ENCODE data around the gene TH.

TH gene

DNA sequence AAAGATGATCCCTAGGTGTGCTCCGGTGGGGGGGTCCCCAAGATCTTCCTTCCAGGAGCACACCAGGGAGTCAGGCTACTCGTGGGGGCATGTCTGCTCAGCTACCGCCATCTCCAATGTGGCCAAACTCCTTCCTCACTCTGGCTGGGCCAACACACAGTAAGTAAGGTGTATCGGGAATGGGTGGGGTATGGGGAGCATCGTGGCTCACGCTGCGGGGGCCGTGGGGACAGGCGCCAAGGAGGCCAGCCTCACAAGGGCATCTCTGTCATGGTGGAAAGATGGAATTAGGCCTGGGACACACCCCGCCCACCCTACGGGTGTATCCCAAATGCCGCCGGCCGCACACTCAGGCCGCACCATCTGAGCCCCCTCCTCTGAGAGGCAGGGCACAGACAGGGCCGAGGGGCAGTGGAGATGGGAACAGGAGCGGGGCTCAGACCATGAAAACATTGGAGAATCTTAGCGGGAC is 40.7 kb downstream of the TH start:
- no peak for TF ChIP-seq NFRKB (IDR thresholded peaks at IDR 0.05)
- TF ChIP-seq TARDBP (IDR thresholded peaks at IDR 0.05): no peak
- TF ChIP-seq LEF1 (IDR thresholded peaks at IDR 0.05; ENCODE audit: borderline replicate concordance): no peak
- TF ChIP-seq FOXK2 (IDR thresholded peaks at IDR 0.05): no peak
- TF ChIP-seq SUZ12 (IDR thresholded peaks at IDR 0.05): no peak
- no peak for TF ChIP-seq ZNF384 (IDR thresholded peaks at IDR 0.05)
- TF ChIP-seq BHLHE40 (IDR thresholded peaks at IDR 0.05; ENCODE audit: borderline replicate concordance): no peak
- TF ChIP-seq HDGF (IDR thresholded peaks at IDR 0.05; ENCODE audit: borderline replicate concordance): no peak
- ChIA-PET POLR2A (no interaction called here), CTCF (no interaction called here)
- no peak for DNase-seq (ENCODE audit: extremely low spot score)

DNA sequence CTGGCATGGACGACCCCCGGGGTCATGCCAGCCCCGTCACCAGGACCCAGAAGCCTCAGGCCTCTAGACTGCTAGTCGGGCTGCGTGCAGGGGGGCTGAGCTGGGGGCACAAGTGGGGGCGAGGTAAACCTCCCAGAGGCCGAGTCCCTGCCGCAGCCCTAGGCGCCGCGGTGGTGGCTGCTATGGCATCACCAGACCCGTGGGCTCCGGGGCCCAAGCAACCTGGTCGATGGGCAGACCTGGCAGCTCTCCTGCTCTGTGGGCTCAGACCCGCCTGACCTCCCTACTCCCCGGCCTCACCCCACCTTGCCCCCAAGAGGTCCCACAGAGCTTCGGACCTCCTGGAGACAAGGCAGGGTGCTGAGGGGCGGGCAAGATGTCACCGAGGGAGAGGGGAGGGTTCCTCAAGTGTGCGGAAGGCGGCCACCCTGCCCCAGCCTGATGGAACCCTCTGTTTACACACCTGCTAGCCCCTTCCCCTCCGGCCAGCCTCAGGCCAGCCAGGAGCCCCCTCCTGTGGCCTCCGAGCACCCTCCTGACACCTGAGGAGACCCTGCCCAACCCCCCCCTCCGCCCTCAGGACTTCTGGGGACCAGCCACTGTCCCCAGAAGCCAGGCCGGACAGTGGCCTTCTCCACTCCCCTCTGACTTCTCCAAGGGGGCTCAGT is 41.8 kb downstream of the TH start:
- POLR2A ChIA-PET: no interaction called here
- CTCF ChIA-PET: no interaction called here
- no peak for DNase-seq (ENCODE audit: extremely low spot score)
- TF ChIP-seq TARDBP (IDR thresholded peaks at IDR 0.05) (no peak), FOXA1 (IDR thresholded peaks at IDR 0.05) (no peak), BHLHE40 (IDR thresholded peaks at IDR 0.05; ENCODE audit: borderline replicate concordance) (no peak), ARNT (IDR thresholded peaks at IDR 0.05) (no peak), ZNF384 (IDR thresholded peaks at IDR 0.05) (no peak), FOXK2 (IDR thresholded peaks at IDR 0.05) (no peak), L3MBTL2 (conservative IDR thresholded peaks at IDR 0.05) (no peak), SUZ12 (IDR thresholded peaks at IDR 0.05) (no peak), LEF1 (IDR thresholded peaks at IDR 0.05; ENCODE audit: borderline replicate concordance) (no peak), CTBP1 (IDR thresholded peaks at IDR 0.05; ENCODE audit: borderline replicate concordance) (no peak), ELF4 (IDR thresholded peaks at IDR 0.05) (no peak), PKNOX1 (IDR thresholded peaks at IDR 0.05) (no peak)

DNA sequence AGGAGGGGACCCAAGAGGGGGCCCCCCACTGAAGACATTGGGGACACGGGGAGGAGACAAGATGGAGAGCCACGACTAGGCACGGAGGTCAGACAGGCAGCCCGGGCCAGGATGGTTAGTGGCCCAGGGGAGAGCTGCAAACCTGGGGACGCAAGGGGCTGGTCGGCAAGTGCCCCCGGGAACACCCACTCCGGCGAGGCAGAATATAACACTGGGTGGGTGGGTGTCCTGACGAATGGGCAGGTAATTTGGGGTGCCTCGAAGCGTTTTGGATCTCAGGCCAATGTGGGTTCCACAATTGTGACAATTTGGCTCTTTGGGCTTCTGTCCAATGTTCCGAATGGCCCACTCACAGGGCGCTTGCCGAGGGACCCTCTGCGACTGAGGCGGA is 42.3 kb downstream of the TH start:
- TF ChIP-seq CTBP1 (IDR thresholded peaks at IDR 0.05; ENCODE audit: borderline replicate concordance) (no peak), ELF4 (IDR thresholded peaks at IDR 0.05) (no peak), HDGF (IDR thresholded peaks at IDR 0.05; ENCODE audit: borderline replicate concordance) (no peak), ZNF384 (IDR thresholded peaks at IDR 0.05) (no peak), L3MBTL2 (conservative IDR thresholded peaks at IDR 0.05) (no peak), ARNT (IDR thresholded peaks at IDR 0.05) (no peak), NFRKB (IDR thresholded peaks at IDR 0.05) (no peak), TARDBP (IDR thresholded peaks at IDR 0.05) (no peak), BHLHE40 (IDR thresholded peaks at IDR 0.05; ENCODE audit: borderline replicate concordance) (no peak), SUZ12 (IDR thresholded peaks at IDR 0.05) (no peak), LEF1 (IDR thresholded peaks at IDR 0.05; ENCODE audit: borderline replicate concordance) (no peak), FOXK2 (IDR thresholded peaks at IDR 0.05) (no peak), SP1 (IDR thresholded peaks at IDR 0.05) (no peak), FOXM1 (IDR thresholded peaks at IDR 0.05; ENCODE audit: borderline replicate concordance) (no peak), PKNOX1 (IDR thresholded peaks at IDR 0.05) (no peak), FOXA1 (IDR thresholded peaks at IDR 0.05) (no peak)
- no peak for DNase-seq (ENCODE audit: extremely low spot score)
- ChIA-PET CTCF (no interaction called here), POLR2A (no interaction called here)

GRCh38 chr11:2128511-2129307 is 42.9 kb downstream of the TH start:
- no peak for DNase-seq (ENCODE audit: extremely low spot score)
- ChIA-PET POLR2A (no interaction called here), CTCF (no interaction called here)
- TF ChIP-seq NFRKB (IDR thresholded peaks at IDR 0.05): no peak
- no peak for TF ChIP-seq TARDBP (IDR thresholded peaks at IDR 0.05)
- TF ChIP-seq SUZ12 (IDR thresholded peaks at IDR 0.05): no peak
- no peak for TF ChIP-seq SP1 (IDR thresholded peaks at IDR 0.05)
- no peak for TF ChIP-seq FOXA1 (IDR thresholded peaks at IDR 0.05)
- no peak for TF ChIP-seq PKNOX1 (IDR thresholded peaks at IDR 0.05)
- no peak for TF ChIP-seq ARNT (IDR thresholded peaks at IDR 0.05)
- TF ChIP-seq FOXK2 (IDR thresholded peaks at IDR 0.05): no peak
- no peak for TF ChIP-seq BHLHE40 (IDR thresholded peaks at IDR 0.05; ENCODE audit: borderline replicate concordance)
- TF ChIP-seq L3MBTL2 (conservative IDR thresholded peaks at IDR 0.05): no peak
- TF ChIP-seq ELF4 (IDR thresholded peaks at IDR 0.05): no peak
- TF ChIP-seq HDGF (IDR thresholded peaks at IDR 0.05; ENCODE audit: borderline replicate concordance): no peak
- TF ChIP-seq FOXM1 (IDR thresholded peaks at IDR 0.05; ENCODE audit: borderline replicate concordance): no peak
- TF ChIP-seq ZNF384 (IDR thresholded peaks at IDR 0.05): no peak
- no peak for TF ChIP-seq LEF1 (IDR thresholded peaks at IDR 0.05; ENCODE audit: borderline replicate concordance)

GRCh38 chr11:2128130-2128510 is 43.5 kb downstream of the TH start:
- no peak for TF ChIP-seq FOXA1 (IDR thresholded peaks at IDR 0.05)
- CTCF ChIA-PET: no interaction called here
- no peak for DNase-seq (ENCODE audit: extremely low spot score)
- POLR2A ChIA-PET: no interaction called here

DNA sequence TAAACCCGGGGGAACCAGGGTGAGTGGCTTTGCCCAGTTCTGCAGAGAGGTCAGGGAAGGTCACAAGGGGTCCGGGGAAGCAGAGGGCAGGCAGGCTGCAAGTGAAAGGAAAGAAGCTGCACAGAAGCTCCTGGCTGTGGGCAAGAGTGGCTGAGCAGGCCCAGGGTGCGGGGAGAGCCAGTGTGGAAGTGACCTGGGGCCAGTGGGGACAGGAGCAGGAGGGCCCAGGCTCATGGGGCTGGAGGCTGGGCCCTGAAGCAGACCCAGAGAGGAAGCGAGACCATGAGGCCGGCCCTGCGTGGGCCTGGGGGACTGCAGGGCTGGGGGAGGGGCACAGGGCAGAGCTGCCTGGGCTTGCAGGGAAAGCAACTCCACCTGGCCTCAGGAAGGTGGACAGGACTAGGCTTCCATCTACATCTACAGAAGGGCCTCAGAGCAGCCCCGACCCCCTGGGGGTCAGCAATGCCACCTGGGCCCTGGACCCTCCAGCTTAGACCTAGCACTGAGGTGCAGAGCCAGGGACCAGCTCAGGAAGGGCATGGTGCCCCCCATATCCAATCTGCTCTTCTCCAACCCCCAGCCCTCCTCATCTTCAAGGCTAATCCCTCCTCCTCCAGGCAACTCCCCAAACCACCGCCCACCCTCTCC is 44.0 kb downstream of the TH start:
- DNase-seq (ENCODE audit: extremely low spot score): no peak
- CTCF ChIA-PET: no interaction called here
- TF ChIP-seq SP1 (IDR thresholded peaks at IDR 0.05): no peak
- TF ChIP-seq SUZ12 (IDR thresholded peaks at IDR 0.05): no peak
- no peak for TF ChIP-seq BHLHE40 (IDR thresholded peaks at IDR 0.05; ENCODE audit: borderline replicate concordance)
- TF ChIP-seq LEF1 (IDR thresholded peaks at IDR 0.05; ENCODE audit: borderline replicate concordance): no peak
- TF ChIP-seq FOXM1 (IDR thresholded peaks at IDR 0.05; ENCODE audit: borderline replicate concordance): no peak
- TF ChIP-seq ARNT (IDR thresholded peaks at IDR 0.05): no peak
- TF ChIP-seq NFRKB (IDR thresholded peaks at IDR 0.05): no peak
- no peak for TF ChIP-seq CTBP1 (IDR thresholded peaks at IDR 0.05; ENCODE audit: borderline replicate concordance)
- no peak for TF ChIP-seq ELF4 (IDR thresholded peaks at IDR 0.05)
- TF ChIP-seq FOXK2 (IDR thresholded peaks at IDR 0.05): no peak
- no peak for TF ChIP-seq PKNOX1 (IDR thresholded peaks at IDR 0.05)
- TF ChIP-seq L3MBTL2 (conservative IDR thresholded peaks at IDR 0.05): no peak
- POLR2A ChIA-PET: no interaction called here

Data from HEK293T (cell line).